ENCODE results near the gene APOBEC3C. TPM values are rescaled to one million over a fixed set of nuclear protein-coding genes. Genes with fewer than 3 reads are reported as not detected.

The APOBEC3C gene
- total RNA-seq (1.5 TPM), polyA plus RNA-seq (ENCODE audit: insufficient read depth in 1 of 8, insufficient read length in 8 of 8, low replicate concordance in 1 of 8) (10 to 100 TPM in 1 of 8 donors, 1 to 10 TPM in 7; 3.0 to 10.2 (median 5.9) TPM)
- long read RNA-seq, donor 1, partial matches to known transcripts: 0 of 2 reads
- long read RNA-seq, donor 1, other reads (novel, unspliced or antisense): 0 of 2 reads
- long read RNA-seq, donor 2, partial matches to known transcripts: 0 of 1 reads
- long read RNA-seq, donor 2, other reads (novel, unspliced or antisense): 0 of 1 reads
- long read RNA-seq, donor 3, partial matches to known transcripts: 10 of 10 reads
- long read RNA-seq, donor 3, other reads (novel, unspliced or antisense): 0 of 10 reads
- long read RNA-seq, donor 4, partial matches to known transcripts: 0 of 1 reads
- long read RNA-seq, donor 4, other reads (novel, unspliced or antisense): 0 of 1 reads
- long read RNA-seq, donor 5, transcript APOBEC3C-201 (4 exons, 2,818 nt): major isoform, 5 of 5 reads
- long read RNA-seq, donor 5, partial matches to known transcripts: 0 of 5 reads
- long read RNA-seq, donor 5, other reads (novel, unspliced or antisense): 0 of 5 reads
- long read RNA-seq, donor 6, transcript APOBEC3C-201 (4 exons, 2,818 nt): major isoform, 7 of 7 reads
- long read RNA-seq, donor 6, partial matches to known transcripts: 0 of 7 reads
- long read RNA-seq, donor 6, other reads (novel, unspliced or antisense): 0 of 7 reads
- long read RNA-seq, donor 7, partial matches to known transcripts: 0 of 4 reads
- long read RNA-seq, donor 7, other reads (novel, unspliced or antisense): 0 of 4 reads
- long read RNA-seq, donor 8, partial matches to known transcripts: 0 of 1 reads
- long read RNA-seq, donor 8, other reads (novel, unspliced or antisense): 0 of 1 reads
- long read RNA-seq, donor 9: 0 reads
- long read RNA-seq, donor 10, transcript APOBEC3C-201 (4 exons, 2,818 nt): major isoform, 8 of 9 reads
- long read RNA-seq, donor 10, partial matches to known transcripts: 0 of 9 reads
- long read RNA-seq, donor 10, other reads (novel, unspliced or antisense): 0 of 9 reads
- long read RNA-seq, donor 11, partial matches to known transcripts: 5 of 7 reads
- long read RNA-seq, donor 11, other reads (novel, unspliced or antisense): 0 of 7 reads

GRCh38 chr22:39013942-39014722 is at the start of gene APOBEC3C:
Gene APOBEC3C, plus strand, starts transcription at chr22:39014257. Its CDS starts 106 bp downstream, at chr22:39014363.
- Histone ChIP-seq H3K36me3 (ENCODE audit: control insufficient read depth, insufficient read depth, low read length) (no peaks in the 10 kb centered on the region), H3K27ac (ENCODE audit: low read length) (no peak within 1 kb of the TSS), H3K9me3 (replicated peaks; ENCODE audit: control insufficient read depth, low read depth, low read length) (no peaks in the 10 kb centered on the region), H3K4me1 (ENCODE audit: control insufficient read depth, insufficient read depth, low read length) (peaks cover 3% of the 10 kb centered on the region), H3K27me3 (ENCODE audit: control insufficient read depth, insufficient read depth, low read length) (no peaks in the 10 kb centered on the region), H3K4me3 (ENCODE audit: low read length) (peak within 1 kb of the TSS; percentile 31)
- DNase-seq: peak; percentile 85
- 13% methylated on average over 15 of the region's 18 CpGs for WGBS (ENCODE audit: insufficient coverage)

GRCh38 chr22:38964306-38964705 is 49.8 kb upstream of the APOBEC3C start:
- 68% methylated on average over 3 of the region's 7 CpGs for WGBS (ENCODE audit: insufficient coverage)
- no peak for DNase-seq
- Histone ChIP-seq H3K9me3 (replicated peaks; ENCODE audit: control insufficient read depth, low read depth, low read length) (no peaks in the 10 kb centered on the region), H3K4me3 (ENCODE audit: low read length) (no peak overlapping the region), H3K27ac (ENCODE audit: low read length) (no peak overlapping the region), H3K27me3 (ENCODE audit: control insufficient read depth, insufficient read depth, low read length) (peaks cover 11% of the 10 kb centered on the region), H3K4me1 (ENCODE audit: control insufficient read depth, insufficient read depth, low read length) (peaks cover 3% of the 10 kb centered on the region), H3K36me3 (ENCODE audit: control insufficient read depth, insufficient read depth, low read length) (no peaks in the 10 kb centered on the region)

GRCh38 chr22:38964989-38965388 is 49.1 kb upstream of the APOBEC3C start:
- H3K4me3 ChIP-seq (ENCODE audit: low read length): no peak overlapping the region

GRCh38 chr22:38965614-38966379 is 48.3 kb upstream of the APOBEC3C start:
- H3K27ac ChIP-seq (ENCODE audit: low read length): no peak overlapping the region
- peaks cover 14% of the 10 kb centered on the region for H3K27me3 ChIP-seq (ENCODE audit: control insufficient read depth, insufficient read depth, low read length)
- WGBS (ENCODE audit: insufficient coverage): 68% methylated on average over 10 of the region's 14 CpGs
- H3K36me3 ChIP-seq (ENCODE audit: control insufficient read depth, insufficient read depth, low read length): no peaks in the 10 kb centered on the region
- H3K4me1 ChIP-seq (ENCODE audit: control insufficient read depth, insufficient read depth, low read length): peaks cover 3% of the 10 kb centered on the region
- H3K4me3 ChIP-seq (ENCODE audit: low read length): no peak overlapping the region
- no peaks in the 10 kb centered on the region for H3K9me3 ChIP-seq (replicated peaks; ENCODE audit: control insufficient read depth, low read depth, low read length)
- DNase-seq: no peak

More at GRCh38 chr22:38964989-38965388, 49.1 kb upstream of the APOBEC3C start:
- no peaks in the 10 kb centered on the region for H3K9me3 ChIP-seq (replicated peaks; ENCODE audit: control insufficient read depth, low read depth, low read length)
- WGBS (ENCODE audit: insufficient coverage): 100% methylated on average over 1 of the region's 4 CpGs
- DNase-seq: no peak
- no peak overlapping the region for H3K27ac ChIP-seq (ENCODE audit: low read length)
- H3K4me1 ChIP-seq (ENCODE audit: control insufficient read depth, insufficient read depth, low read length): peaks cover 3% of the 10 kb centered on the region
- peaks cover 11% of the 10 kb centered on the region for H3K27me3 ChIP-seq (ENCODE audit: control insufficient read depth, insufficient read depth, low read length)
- no peaks in the 10 kb centered on the region for H3K36me3 ChIP-seq (ENCODE audit: control insufficient read depth, insufficient read depth, low read length)

- H3K4me1 ChIP-seq (ENCODE audit: control insufficient read depth, insufficient read depth, low read length): peaks cover 3% of the 10 kb centered on the region
- no CpG with 5 or more reads among the region's 5 CpGs for WGBS (ENCODE audit: insufficient coverage)
- no peaks in the 10 kb centered on the region for H3K9me3 ChIP-seq (replicated peaks; ENCODE audit: control insufficient read depth, low read depth, low read length)
- DNase-seq: no peak
- H3K36me3 ChIP-seq (ENCODE audit: control insufficient read depth, insufficient read depth, low read length): no peaks in the 10 kb centered on the region
- H3K27me3 ChIP-seq (ENCODE audit: control insufficient read depth, insufficient read depth, low read length): peaks cover 14% of the 10 kb centered on the region
- H3K27ac ChIP-seq (ENCODE audit: low read length): no peak overlapping the region
- no peak overlapping the region for H3K4me3 ChIP-seq (ENCODE audit: low read length)
Measured at GRCh38 chr22:38966380-38966702, 47.7 kb upstream of the APOBEC3C start.

- Histone ChIP-seq H3K27me3 (ENCODE audit: control insufficient read depth, insufficient read depth, low read length) (peaks cover 14% of the 10 kb centered on the region), H3K27ac (ENCODE audit: low read length) (no peak overlapping the region), H3K9me3 (replicated peaks; ENCODE audit: control insufficient read depth, low read depth, low read length) (no peaks in the 10 kb centered on the region), H3K36me3 (ENCODE audit: control insufficient read depth, insufficient read depth, low read length) (no peaks in the 10 kb centered on the region), H3K4me3 (ENCODE audit: low read length) (no peak overlapping the region), H3K4me1 (ENCODE audit: control insufficient read depth, insufficient read depth, low read length) (peaks cover 3% of the 10 kb centered on the region)
- 100% methylated on average over 1 of the region's 7 CpGs for WGBS (ENCODE audit: insufficient coverage)
- no peak for DNase-seq
Measured at GRCh38 chr22:38966942-38967341, 47.1 kb upstream of the APOBEC3C start.

GRCh38 chr22:38967451-38968450 is 46.3 kb upstream of the APOBEC3C start:
- Histone ChIP-seq H3K9me3 (replicated peaks; ENCODE audit: control insufficient read depth, low read depth, low read length) (no peaks in the 10 kb centered on the region), H3K27ac (ENCODE audit: low read length) (no peak overlapping the region), H3K4me1 (ENCODE audit: control insufficient read depth, insufficient read depth, low read length) (peaks cover 3% of the 10 kb centered on the region), H3K4me3 (ENCODE audit: low read length) (no peak overlapping the region), H3K27me3 (ENCODE audit: control insufficient read depth, insufficient read depth, low read length) (peaks cover 14% of the 10 kb centered on the region), H3K36me3 (ENCODE audit: control insufficient read depth, insufficient read depth, low read length) (no peaks in the 10 kb centered on the region)
- 63% methylated on average over 9 of the region's 15 CpGs for WGBS (ENCODE audit: insufficient coverage)
- DNase-seq: peak; percentile 34

GRCh38 chr22:38968801-38969200 is 45.3 kb upstream of the APOBEC3C start:
- Histone ChIP-seq H3K4me3 (ENCODE audit: low read length) (no peak overlapping the region), H3K27ac (ENCODE audit: low read length) (no peak overlapping the region), H3K4me1 (ENCODE audit: control insufficient read depth, insufficient read depth, low read length) (no peaks in the 10 kb centered on the region), H3K36me3 (ENCODE audit: control insufficient read depth, insufficient read depth, low read length) (no peaks in the 10 kb centered on the region), H3K9me3 (replicated peaks; ENCODE audit: control insufficient read depth, low read depth, low read length) (no peaks in the 10 kb centered on the region), H3K27me3 (ENCODE audit: control insufficient read depth, insufficient read depth, low read length) (peaks cover 14% of the 10 kb centered on the region)
- no peak for DNase-seq
- WGBS (ENCODE audit: insufficient coverage): 79% methylated on average over 2 of the region's 11 CpGs
